ENCODE data around the gene IGSF21. TPM values are rescaled to one million over a fixed set of nuclear protein-coding genes. Genes with fewer than 3 reads are reported as not detected.
A peak's percentile ranks its signal among the peaks of the same experiment; 100 is the strongest.

The IGSF21 gene
- total and polyA plus RNA-seq, 11 donors, result 0.54 to 2.2 (median 0.94) TPM; not detected in 1

- H3K36me3 ChIP-seq, result no peaks in the 10 kb centered on the region
- ATAC-seq (no peak), DNase-seq (no peak)
- no peaks in the 10 kb centered on the region for H3K4me1 ChIP-seq
- H3K27ac ChIP-seq, result no peak overlapping the region
- H3K4me3 ChIP-seq, result no peak overlapping the region
- H3K9me3 ChIP-seq, result peaks cover 0 to 12% (median 4%) of the 10 kb centered on the region in 12 donors
- peaks cover 0 to 50% (median 7%) of the 10 kb centered on the region in 9 donors for H3K27me3 ChIP-seq
- no peak for TF ChIP-seq POLR2A (IDR thresholded peaks at IDR 0.05)
- TF ChIP-seq CTCF (IDR thresholded peaks at IDR 0.05), result no peak
- 55 to 68% (median 60%) methylated on average over 1 of the region's 1 CpG for WGBS, 4 donors
- intact Hi-C loops (cut with DNase I), result no loop called here
These were observed 97.0 kb downstream of the IGSF21 start for GRCh38 chr1:18204575-18204974.

GRCh38 chr1:18205319-18205718 lies 97.7 kb downstream of the IGSF21 start:
- no peak for ATAC-seq
- no peaks in the 10 kb centered on the region for H3K36me3 ChIP-seq
- no peak for DNase-seq
- H3K4me3 ChIP-seq, result no peak overlapping the region
- H3K9me3 ChIP-seq, result peaks cover 0 to 12% (median 4%) of the 10 kb centered on the region in 12 donors
- H3K4me1 ChIP-seq, result no peaks in the 10 kb centered on the region
- intact Hi-C loops (cut with DNase I), result no loop called here
- H3K27ac ChIP-seq, result no peak overlapping the region
- TF ChIP-seq CTCF (IDR thresholded peaks at IDR 0.05) (no peak), POLR2A (IDR thresholded peaks at IDR 0.05) (no peak)
- peaks cover 0 to 45% (median 6%) of the 10 kb centered on the region in 9 donors for H3K27me3 ChIP-seq
- WGBS, 4 donors, result 22 to 31% (median 26%) methylated on average over 7 of the region's 7 CpGs

GRCh38 chr1:18211764-18212163 lies 104.2 kb downstream of the IGSF21 start:
- intact Hi-C loops (cut with DNase I), result loop anchor here in 1 of 10 donors (10.0 kb wide), 1 partner anchor 1913 kb away; no protein-coding TSS in a partner anchor
- peak in 1 of 4 donors; percentile 43 for ATAC-seq
- no peak for TF ChIP-seq POLR2A (IDR thresholded peaks at IDR 0.05)
- no peak for TF ChIP-seq CTCF (IDR thresholded peaks at IDR 0.05)

GRCh38 chr1:18217398-18218043 lies 109.9 kb downstream of the IGSF21 start:
- H3K27me3 ChIP-seq, result peaks cover 0 to 12% (median 0%) of the 10 kb centered on the region in 9 donors
- H3K4me1 ChIP-seq, result no peaks in the 10 kb centered on the region
- 59 to 73% (median 63%) methylated on average over 4 of the region's 4 CpGs for WGBS, 4 donors
- H3K9me3 ChIP-seq, result peaks cover 0 to 19% (median 5%) of the 10 kb centered on the region in 12 donors
- DNase-seq (peak in 1 of 5 donors; percentile 27), ATAC-seq (no peak)
- no peak overlapping the region for H3K27ac ChIP-seq
- no peak for TF ChIP-seq POLR2A (IDR thresholded peaks at IDR 0.05)
- TF ChIP-seq CTCF (IDR thresholded peaks at IDR 0.05), result peak in 2 of 12 donors; percentile 11 to 22
- H3K4me3 ChIP-seq, result no peak overlapping the region
- no peaks in the 10 kb centered on the region for H3K36me3 ChIP-seq
- intact Hi-C loops (cut with DNase I), result loop anchor here in 1 of 10 donors (10.0 kb wide), 1 partner anchor 1907 kb away; no protein-coding TSS in a partner anchor

More at GRCh38 chr1:18211764-18212163, 104.2 kb downstream of the IGSF21 start:
- no peak overlapping the region for H3K4me3 ChIP-seq
- no peak for DNase-seq
- WGBS, 4 donors, result 61 to 79% (median 73%) methylated on average over 6 to 8 of the region's 8 CpGs
- H3K4me1 ChIP-seq, result no peaks in the 10 kb centered on the region
- H3K27ac ChIP-seq, result no peak overlapping the region
- H3K9me3 ChIP-seq, result peaks cover 0 to 9% (median 1%) of the 10 kb centered on the region in 12 donors
- H3K36me3 ChIP-seq, result no peaks in the 10 kb centered on the region
- H3K27me3 ChIP-seq, result peaks cover 0 to 14% (median 0%) of the 10 kb centered on the region in 9 donors
